HepG2 (cell line): ENCODE results near the gene TMEM35B. TPM values are rescaled to one million over a fixed set of nuclear protein-coding genes. Genes with fewer than 3 reads are reported as not detected.
"Not testable (repeated sequence)": the region's sequence is repeated elsewhere in the genome, so short reads cannot be mapped to it uniquely, and the experiment has no call there.

Experiments used
- ATAC-seq: fragments of 200-7000 bp; cut with Tn5 transposase; 3 replicates; pipeline ENCODE4 v1.9.1; 2020; ENCODE audit warnings: mild to moderate bottlenecking, moderate library complexity
- BruUV-seq: library from RNA; stranded (reverse); fragments of 400-500 nt; replicated peaks from 2 replicates; lab custom pipeline; 2021; lab: Mats Ljungman, UMichigan
- CTCF ChIA-PET: fragments of 300-600 bp; formaldehyde crosslinking; extraction: SDS; loops from one replicate; lab custom pipeline; 2021; ENCODE audit warnings: low total read pairs, inconsistent platforms, low intra/inter-chr PET ratio; lab: Yijun Ruan, JAX
- POLR2A ChIA-PET: fragments of 350-600 bp; sonication (Branson Sonifier 250); formaldehyde crosslinking; loops from one replicate; lab custom pipeline; 2020; ENCODE audit warnings: antibody characterized with exemption, inconsistent platforms; lab: Yijun Ruan, JAX
- DNase-seq: peaks from one replicate; pipeline ENCODE4 v3.0.0-alpha.2; 2015; ENCODE audit warnings: low spot score
- FAIRE-seq: peaks from 3 replicates; lab custom pipeline; 2011; peaks lifted over from hg19 to GRCh38; lab: Jason Lieb, UNC
- H2AFZ ChIP-seq: one replicate; pipeline ENCODE4 v1.6.1; 2011; ENCODE audit warnings: low read length, inconsistent platforms
- H3K27ac ChIP-seq: fragments of 300-600 bp; 3 replicates; pipeline ENCODE4 v1.8.0; 2011; ENCODE audit warnings: mixed run types, mild to moderate bottlenecking, mixed read lengths, low read length, inconsistent platforms; ENCODE audit not compliant: insufficient read depth; ENCODE audit errors: extremely low read length
- H3K27me3 ChIP-seq, 2 experiments: fragments of 200-600 bp in 1 of 2; 2 replicates in 1 of 2; 3 replicates in 1 of 2; pipeline versions ENCODE4 v1.6.0 to v1.8.0; 2011; ENCODE audit warnings: low read length in 2 of 2, mild to moderate bottlenecking in 2 of 2, moderate library complexity in 2 of 2, inconsistent platforms in 1 of 2; ENCODE audit not compliant: insufficient read depth in 2 of 2, control insufficient read depth in 1 of 2
- H3K36me3 ChIP-seq, 2 experiments: fragments of 200-600 bp in 1 of 2; replicated peaks in 1 of 2; 2 replicates in 1 of 2; 3 replicates in 1 of 2; pipeline versions ENCODE4 v1.5.1 to v1.8.0; 2011; ENCODE audit warnings: low read length in 2 of 2, inconsistent platforms in 1 of 2; ENCODE audit not compliant: insufficient read depth in 2 of 2, control insufficient read depth in 1 of 2
- H3K4me1 ChIP-seq: 2 replicates; pipeline ENCODE4 v1.5.1; 2012; ENCODE audit warnings: low read length, inconsistent platforms; ENCODE audit not compliant: insufficient read depth
- H3K4me2 ChIP-seq: 2 replicates; pipeline ENCODE4 v1.6.0; 2011; ENCODE audit warnings: low read depth, low read length, inconsistent platforms
- H3K4me3 ChIP-seq, 3 experiments: fragments of 200-600 bp in 1 of 3; sonication (generic), shearing (Covaris generic) in 1 of 3; replicated peaks in 1 of 3; 2 replicates each; pipeline ENCODE4 v1.5.1; 2011 to 2016; ENCODE audit warnings: low read length in 3 of 3, inconsistent platforms in 2 of 3, low read depth in 2 of 3, mild to moderate bottlenecking in 2 of 3, control low read depth in 1 of 3, mixed read lengths in 1 of 3; ENCODE audit not compliant: insufficient read depth in 1 of 3
- H3K79me2 ChIP-seq: one replicate; pipeline ENCODE4 v1.6.1; 2011; ENCODE audit warnings: low read length, inconsistent platforms; ENCODE audit not compliant: insufficient read depth
- H3K9ac ChIP-seq: 2 replicates; pipeline ENCODE4 v1.6.0; 2011; ENCODE audit warnings: mild to moderate bottlenecking, low read depth, low read length, inconsistent platforms; ENCODE audit not compliant: insufficient read depth
- H3K9me3 ChIP-seq: 2 replicates; pipeline ENCODE4 v1.5.1; 2012; ENCODE audit warnings: mild to moderate bottlenecking, low read length
- H4K20me1 ChIP-seq: 2 replicates; pipeline ENCODE4 v1.6.0; 2011; ENCODE audit warnings: inconsistent platforms, mild to moderate bottlenecking, low read length, moderate library complexity; ENCODE audit not compliant: insufficient read depth
- MEIS1 ChIP-seq: sonication (generic); formaldehyde crosslinking; IDR thresholded peaks from 2 replicates; pipeline ENCODE4 v1.9.0; 2021; ENCODE audit warnings: mild to moderate bottlenecking, missing genetic modification reagents, moderate library complexity, borderline replicate concordance
- ZBTB7A ChIP-seq: sonication (generic); formaldehyde crosslinking; IDR thresholded peaks from 2 replicates; pipeline ENCODE4 v1.8.0; 2022; ENCODE audit warnings: mild to moderate bottlenecking, missing genetic modification reagents
- ZMYM3 ChIP-seq: sonication (generic); formaldehyde crosslinking; IDR thresholded peaks from 2 replicates; pipeline ENCODE4 v1.5.1; 2020; ENCODE audit warnings: mild to moderate bottlenecking, missing genetic modification reagents
- ZNF446 ChIP-seq: sonication (generic); formaldehyde crosslinking; IDR thresholded peaks from 2 replicates; pipeline ENCODE4 v1.5.0; 2020; ENCODE audit warnings: mild to moderate bottlenecking, missing genetic modification reagents
- ZNF629 ChIP-seq: sonication (generic); formaldehyde crosslinking; conservative IDR thresholded peaks from 2 replicates; pipeline ENCODE4 v1.5.0; 2020; ENCODE audit warnings: missing genetic modification reagents
- WGBS: methylation state at CpG from one replicate; pipeline ENCODE4 v1.1.6; 2017; ENCODE audit warnings: low lambda C conversion rate; 5-methylcytosine and 5-hydroxymethylcytosine counted together
- in situ Hi-C: cut with HindIII; loops from 2 replicates; pipeline ENCODE4 v1.10.0; 2017; ENCODE audit warnings: low pct_unique_long_range_greater_than_20kb; ENCODE audit not compliant: extremely low pct_ligation_motif_present
- intact Hi-C: fragments of 100-400 bp; cut with micrococcal nuclease; formaldehyde crosslinking; loops from one replicate; pipeline ENCODE4 v1.10.0; 2022; ENCODE audit not compliant: unreplicated experiment
- polyA plus RNA-seq, 8 experiments: library from polyadenylated mRNA; depleted of rRNA in 3 of 8; stranded (reverse) in 7 of 8; unstranded in 1 of 8; fragments of >200 nt; fragmentation: Illumina TruSeq in 4 of 8; extraction: Trizol in 4 of 8; gene quantifications; 2 replicates each; pipeline versions ENCODE4 v1.2.1 to v1.2.3, GENCODE V29; 2011 to 2016; ENCODE audit warnings: low read depth in 4 of 8, missing spikeins in 1 of 8, mixed read lengths in 1 of 8; ENCODE audit not compliant: insufficient read depth in 1 of 8
- total RNA-seq, 5 experiments: library from RNA; depleted of rRNA; stranded (reverse); fragments of >200 nt; fragmentation: Illumina TruSeq; extraction: Trizol; gene quantifications; 2 replicates each; pipeline ENCODE4 v1.2.3, GENCODE V29; 2016; ENCODE audit warnings: low read depth in 1 of 5
- TF ChIP-seq, protein P1 (sequence below): sonication (generic); formaldehyde crosslinking; IDR thresholded peaks from 2 replicates; pipeline ENCODE4 v1.4.0; 2020; ENCODE audit warnings: mild to moderate bottlenecking, low read depth, missing genetic modification reagents

TMEM35B gene
- total and polyA plus RNA-seq, 2 of the 13 experiments (the other 11 are each of a cell fraction or from before 2014, with no cell fraction given), result 11.5 to 26.0 TPM

DNA sequence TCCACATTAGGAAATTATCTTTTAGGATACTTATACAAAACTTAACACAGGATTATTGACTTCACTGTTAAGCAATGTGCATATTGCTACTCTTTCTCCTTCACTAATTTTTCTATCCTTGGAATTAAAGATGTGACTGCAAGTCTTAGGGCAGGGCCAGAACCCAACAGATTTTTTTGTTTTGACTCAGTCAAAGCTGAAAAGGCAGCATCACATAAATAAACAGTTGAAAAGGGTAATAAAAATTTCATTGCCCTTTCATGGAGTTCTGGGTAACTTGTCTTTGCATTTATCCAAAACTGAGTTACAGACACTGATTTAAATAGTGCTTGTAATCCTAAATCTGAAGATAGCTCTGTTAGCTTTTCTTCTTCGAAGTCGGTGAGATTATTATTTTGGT, 1.9 kb upstream of the TMEM35B start (continued):
- TF ChIP-seq, protein P1, sequence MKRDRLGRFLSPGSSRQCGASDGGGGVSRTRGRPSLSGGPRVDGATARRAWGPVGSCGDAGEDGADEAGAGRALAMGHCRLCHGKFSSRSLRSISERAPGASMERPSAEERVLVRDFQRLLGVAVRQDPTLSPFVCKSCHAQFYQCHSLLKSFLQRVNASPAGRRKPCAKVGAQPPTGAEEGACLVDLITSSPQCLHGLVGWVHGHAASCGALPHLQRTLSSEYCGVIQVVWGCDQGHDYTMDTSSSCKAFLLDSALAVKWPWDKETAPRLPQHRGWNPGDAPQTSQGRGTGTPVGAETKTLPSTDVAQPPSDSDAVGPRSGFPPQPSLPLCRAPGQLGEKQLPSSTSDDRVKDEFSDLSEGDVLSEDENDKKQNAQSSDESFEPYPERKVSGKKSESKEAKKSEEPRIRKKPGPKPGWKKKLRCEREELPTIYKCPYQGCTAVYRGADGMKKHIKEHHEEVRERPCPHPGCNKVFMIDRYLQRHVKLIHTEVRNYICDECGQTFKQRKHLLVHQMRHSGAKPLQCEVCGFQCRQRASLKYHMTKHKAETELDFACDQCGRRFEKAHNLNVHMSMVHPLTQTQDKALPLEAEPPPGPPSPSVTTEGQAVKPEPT (CRISPR knock-in tag), result no peak

DNA sequence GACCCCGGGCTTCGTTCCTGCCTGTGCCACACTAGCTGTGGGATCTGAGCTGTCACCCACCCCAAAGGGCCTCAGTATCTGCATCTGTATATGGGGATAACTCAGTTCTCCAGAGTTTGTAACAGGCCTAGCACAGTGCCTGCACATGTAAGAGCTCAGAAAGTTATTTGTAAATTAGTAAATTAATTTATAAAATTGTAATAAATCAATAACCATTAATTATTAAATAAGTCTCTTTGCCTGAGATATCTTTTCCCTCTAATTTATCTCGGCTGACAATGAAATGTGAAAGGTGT, 410 bp upstream of the TMEM35B start:
- peak overlapping the region; percentile 95 for H3K4me2 ChIP-seq
- in situ Hi-C loops, H3K79me2 ChIP-seq, BruUV-seq, FAIRE-seq, H3K36me3 ChIP-seq, H2AFZ ChIP-seq, CTCF ChIA-PET, H3K27me3 ChIP-seq, DNase-seq, ATAC-seq, H3K27ac ChIP-seq, H3K9me3 ChIP-seq, H4K20me1 ChIP-seq: not testable (repeated sequence)
- POLR2A ChIA-PET, result interaction anchor here (1.1 to 3.2 kb wide), 3 partner anchors 46 to 119 kb away, joined by 3 to 15 read pairs (median 5); partner anchors contain the start of genes ZMYM1 and ZMYM6
- TF ChIP-seq ZNF629 (CRISPR knock-in tag) (peak; percentile 88), ZMYM3 (CRISPR knock-in tag) (peak; percentile 51; the same call in 1 of the 2 replicates), ZBTB7A (CRISPR knock-in tag) (peak; percentile 5; the same call in 1 of the 2 replicates)
- intact Hi-C loops, result loop anchor here (5.0 kb wide), 1 partner anchor 47 kb away; the partner anchor contains the start of gene ZMYM6
- H3K4me3 ChIP-seq, result peak overlapping the region; percentile 75 to 87 (median 82)
- 37% methylated on average over 3 of the region's 3 CpGs for WGBS
- H3K9ac ChIP-seq, result peak overlapping the region; percentile 73
- H3K4me1 ChIP-seq, result peaks cover 21% of the 10 kb centered on the region

DNA sequence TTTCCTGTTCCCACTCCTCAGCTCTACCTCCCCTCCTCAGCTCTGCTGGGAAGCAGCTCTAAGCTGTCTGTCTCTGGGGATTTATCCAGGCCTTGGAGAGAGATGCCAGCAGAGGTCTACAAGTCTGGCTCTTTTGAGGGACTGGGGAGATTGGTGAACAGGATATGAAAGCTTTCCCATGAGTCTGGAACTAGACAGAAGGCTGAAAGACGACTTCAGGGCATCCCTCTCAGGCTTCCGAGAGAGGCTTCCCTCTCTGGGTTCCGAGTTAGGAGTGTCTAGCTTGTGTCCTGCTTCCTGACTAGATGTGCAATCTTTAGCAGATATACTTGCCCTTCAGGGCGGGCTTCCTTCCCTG, 733 bp downstream of the TMEM35B start:
- Histone ChIP-seq H3K27me3 (no peaks in the 10 kb centered on the region), H3K4me2 (peak overlapping the region; percentile 95), H3K4me3 (peak overlapping the region; percentile 75 to 87 (median 82)), H2AFZ (no peak overlapping the region), H3K79me2 (peaks cover 3% of the 10 kb centered on the region), H3K9ac (peak overlapping the region; percentile 73), H3K36me3 (no peaks in the 10 kb centered on the region), H3K27ac (peak overlapping the region; percentile 34), H3K9me3 (no peaks in the 10 kb centered on the region), H3K4me1 (peaks cover 31% of the 10 kb centered on the region), H4K20me1 (no peaks in the 10 kb centered on the region)
- WGBS, result 0% methylated on average over 1 of the region's 4 CpGs
- ChIA-PET POLR2A (interaction anchor here (1.1 to 3.2 kb wide), 7 partner anchors 9 to 209 kb away, joined by 3 to 15 read pairs (median 4); partner anchors contain the start of genes SFPQ and ZMYM6), CTCF (no interaction called here)
- BruUV-seq, result TSS peak; percentile 54
- in situ Hi-C loops (no loop called here), intact Hi-C loops (no loop called here)
- ATAC-seq (peak; percentile 62), FAIRE-seq (no peak), DNase-seq (no peak)
- TF ChIP-seq ZNF446 (0 out of 2 replicates have a peak, but pooled peaks have one; percentile 6), MEIS1 (CRISPR knock-in tag) (no peak)
